ENCODE results near the gene TMEM92. TPM values are rescaled to one million over a fixed set of nuclear protein-coding genes. Genes with fewer than 3 reads are reported as not detected.

The TMEM92 gene
- total RNA-seq, 1 donor from 2014 or later: 3.5 TPM

DNA sequence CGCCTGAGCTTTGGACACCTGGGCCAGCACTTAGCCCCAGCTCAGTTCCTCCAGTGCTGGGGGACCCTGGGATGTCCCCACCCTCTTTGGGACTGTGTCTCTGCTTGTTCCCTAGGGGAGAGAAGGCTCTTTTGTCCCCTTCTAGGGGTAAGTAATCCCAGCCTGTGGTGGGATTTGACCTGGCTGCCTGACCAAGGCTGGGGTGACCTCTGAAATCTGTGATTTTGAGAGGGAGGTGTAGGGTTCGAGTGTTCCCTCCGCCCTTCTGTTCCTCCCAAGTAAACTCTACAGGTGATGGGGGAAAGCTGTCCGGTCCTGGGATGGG lies 593 bp downstream of the TMEM92 start:
- peaks cover 27% of the 10 kb centered on the region for H3K4me1 Mint-ChIP-seq

DNA sequence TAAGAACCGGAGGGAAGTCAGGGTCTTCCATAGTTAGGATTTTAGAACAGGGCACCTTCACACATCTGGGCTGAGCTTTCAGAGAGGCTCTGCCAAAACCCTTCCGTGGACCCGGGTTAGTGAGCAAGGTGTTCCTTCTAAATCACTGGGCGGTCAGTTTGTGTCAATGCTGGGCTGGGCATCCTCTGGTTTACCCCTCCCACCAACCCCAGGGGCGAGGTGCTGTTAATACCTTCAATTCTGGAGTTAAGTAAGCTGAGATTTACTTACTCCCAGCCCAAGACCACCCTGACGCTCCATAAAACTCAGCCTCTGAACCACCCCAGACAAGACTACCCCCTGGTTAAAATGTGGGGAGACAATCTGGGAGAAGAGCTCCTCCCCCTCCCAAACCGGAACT lies 1.0 kb downstream of the TMEM92 start:
- no peak for TF ChIP-seq CTCF (conservative IDR thresholded peaks at IDR 0.05)
- Mint-ChIP-seq H3K4me1 (peaks cover 23% of the 10 kb centered on the region), H3K27ac (ENCODE audit: unreplicated experiment) (no peak overlapping the region)

More for the DNA sequence above, 593 bp downstream of the TMEM92 start:
- no peak overlapping the region for H3K27ac Mint-ChIP-seq (ENCODE audit: unreplicated experiment)
- no peak for DNase-seq (ENCODE audit: low read depth, low spot score)
- H3K36me3 Mint-ChIP-seq (ENCODE audit: low read depth): no peaks in the 10 kb centered on the region
- no peak overlapping the region for H3K4me3 Mint-ChIP-seq
- no peaks in the 10 kb centered on the region for H3K9me3 Mint-ChIP-seq
- TF ChIP-seq CTCF (conservative IDR thresholded peaks at IDR 0.05): no peak
- peaks cover 39% of the 10 kb centered on the region for H3K27me3 Mint-ChIP-seq (ENCODE audit: low read depth)

DNA sequence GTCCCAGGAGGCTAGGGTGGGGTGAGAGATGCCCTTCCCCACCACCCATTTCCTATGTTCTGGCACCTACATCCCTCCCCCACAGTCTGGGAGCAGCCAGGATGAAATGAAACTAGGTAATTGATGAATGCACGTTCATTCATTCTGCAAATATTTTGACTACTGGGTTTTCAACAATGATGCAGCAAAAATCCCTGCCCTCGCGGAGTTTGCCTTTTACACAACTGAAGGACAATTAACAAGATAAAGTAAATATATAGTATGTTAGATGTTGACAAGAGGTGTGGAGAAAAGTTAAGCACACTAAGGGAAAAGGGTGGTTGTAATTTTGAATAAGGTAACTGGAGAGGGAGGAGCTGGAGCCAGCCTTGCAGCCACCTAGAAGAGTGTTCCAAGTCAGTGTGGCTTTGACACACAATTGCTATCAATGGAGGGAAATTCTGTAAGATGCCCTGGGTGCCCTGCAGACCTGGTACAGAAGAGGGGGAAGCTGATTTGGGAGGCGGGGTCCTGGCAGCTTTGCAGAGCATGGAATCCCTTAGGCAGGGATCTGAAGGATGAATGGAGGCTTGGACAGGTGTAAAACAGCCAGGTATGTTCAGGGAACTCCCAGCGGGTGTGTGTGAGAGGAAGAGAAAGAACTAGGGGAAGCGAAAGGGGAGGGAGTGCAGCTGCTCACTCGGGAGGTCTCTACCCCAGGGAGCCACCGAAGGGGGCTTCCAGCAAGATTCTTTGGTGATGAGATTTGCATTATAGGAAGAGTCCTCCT lies 2.5 kb downstream of the TMEM92 start:
- no peak for DNase-seq (ENCODE audit: low read depth, low spot score)
- Mint-ChIP-seq H3K9me3 (no peaks in the 10 kb centered on the region), H3K36me3 (ENCODE audit: low read depth) (no peaks in the 10 kb centered on the region), H3K4me3 (no peak overlapping the region), H3K27ac (ENCODE audit: unreplicated experiment) (no peak overlapping the region), H3K4me1 (peaks cover 12% of the 10 kb centered on the region), H3K27me3 (ENCODE audit: low read depth) (peaks cover 39% of the 10 kb centered on the region)
- TF ChIP-seq CTCF (conservative IDR thresholded peaks at IDR 0.05): no peak

More for the DNA sequence above, 1.0 kb downstream of the TMEM92 start:
- Mint-ChIP-seq H3K27me3 (ENCODE audit: low read depth) (peaks cover 39% of the 10 kb centered on the region), H3K9me3 (no peaks in the 10 kb centered on the region), H3K36me3 (ENCODE audit: low read depth) (no peaks in the 10 kb centered on the region), H3K4me3 (no peak overlapping the region)
- no peak for DNase-seq (ENCODE audit: low read depth, low spot score)

DNA sequence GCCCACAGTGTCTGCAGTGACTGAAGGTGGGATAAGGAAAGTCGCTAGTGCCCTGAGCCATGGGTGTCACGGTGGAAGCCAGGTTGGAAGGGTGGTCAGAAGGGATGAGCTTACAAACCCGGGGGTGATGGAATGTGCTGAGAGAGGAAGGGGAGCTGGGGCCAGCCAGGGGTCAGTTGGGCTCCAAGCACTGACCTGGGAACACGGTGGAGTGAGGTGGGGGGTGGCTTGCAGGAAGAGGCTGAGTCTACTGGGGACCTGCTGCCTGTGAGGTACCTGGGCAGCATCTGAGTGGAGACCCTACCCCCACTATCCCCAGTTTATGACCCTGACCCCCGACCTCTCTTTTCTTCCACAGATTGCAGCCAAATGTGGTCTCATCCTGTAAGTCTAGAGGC lies 3.1 kb downstream of the TMEM92 start:
- no peak for TF ChIP-seq CTCF (conservative IDR thresholded peaks at IDR 0.05)
- no peaks in the 10 kb centered on the region for H3K36me3 Mint-ChIP-seq (ENCODE audit: low read depth)
- H3K9me3 Mint-ChIP-seq: no peaks in the 10 kb centered on the region
- no peak overlapping the region for H3K4me3 Mint-ChIP-seq
- H3K27me3 Mint-ChIP-seq (ENCODE audit: low read depth): peaks cover 35% of the 10 kb centered on the region
- no peak overlapping the region for H3K27ac Mint-ChIP-seq (ENCODE audit: unreplicated experiment)
- no peak for DNase-seq (ENCODE audit: low read depth, low spot score)
- peaks cover 10% of the 10 kb centered on the region for H3K4me1 Mint-ChIP-seq

GRCh38 chr17:50278526-50279180 lies 4.4 kb downstream of the TMEM92 start:
- peaks cover 26% of the 10 kb centered on the region for H3K27me3 Mint-ChIP-seq (ENCODE audit: low read depth)
- no peak overlapping the region for H3K4me3 Mint-ChIP-seq
- H3K4me1 Mint-ChIP-seq: peaks cover 4% of the 10 kb centered on the region
- DNase-seq (ENCODE audit: low read depth, low spot score): no peak
- H3K36me3 Mint-ChIP-seq (ENCODE audit: low read depth): no peaks in the 10 kb centered on the region
- no peak for TF ChIP-seq CTCF (conservative IDR thresholded peaks at IDR 0.05)
- H3K9me3 Mint-ChIP-seq: no peaks in the 10 kb centered on the region
- no peak overlapping the region for H3K27ac Mint-ChIP-seq (ENCODE audit: unreplicated experiment)
